Mesothelial cell of epicardium (in vitro differentiated cells): ENCODE results near the gene SPDEF. TPM values are rescaled to one million over a fixed set of nuclear protein-coding genes. Genes with fewer than 3 reads are reported as not detected.

ENCODE experiments used
- DNase-seq, 2 experiments: peaks; one replicate each; pipeline ENCODE4 v3.0.0; 2021; ENCODE audit warnings: low spot score in 2 of 2; ENCODE audit not compliant: unreplicated experiment in 2 of 2
- H3K27ac Mint-ChIP-seq: 2 replicates; pipeline ENCODE4 v1.8.0; 2021; ENCODE audit warnings: mixed read lengths
- H3K27me3 Mint-ChIP-seq: 2 replicates; pipeline ENCODE4 v1.8.0; 2021; ENCODE audit warnings: low read depth, mixed read lengths
- H3K36me3 Mint-ChIP-seq: 2 replicates; pipeline ENCODE4 v1.8.0; 2021; ENCODE audit warnings: mixed read lengths
- H3K4me1 Mint-ChIP-seq: 2 replicates; pipeline ENCODE4 v1.8.0; 2021; ENCODE audit warnings: mixed read lengths
- H3K4me3 Mint-ChIP-seq: 2 replicates; pipeline ENCODE4 v1.8.0; 2021; ENCODE audit warnings: mild to moderate bottlenecking, moderate library complexity, mixed read lengths
- H3K9me3 Mint-ChIP-seq: 2 replicates; pipeline ENCODE4 v1.8.0; 2021; ENCODE audit warnings: mixed read lengths
- total RNA-seq: library from RNA; stranded (reverse); gene quantifications from 3 replicates; pipeline ENCODE4 v1.2.1, GENCODE V29; 2021
- TF ChIP-seq, protein P1 (sequence below): fragments of 200-600 bp; sonication (generic); IDR thresholded peaks from one replicate; pipeline ENCODE4 v1.5.0; 2021; ENCODE audit warnings: antibody characterized with exemption; ENCODE audit not compliant: unreplicated experiment

SPDEF gene
- total RNA-seq, 1 donor from 2014 or later = 0.34 TPM

GRCh38 chr6:34600101-34600500 is 44.0 kb upstream of the SPDEF start:
- Mint-ChIP-seq H3K27ac (no peak overlapping the region), H3K27me3 (no peaks in the 10 kb centered on the region), H3K9me3 (no peaks in the 10 kb centered on the region), H3K36me3 (peaks cover 4% of the 10 kb centered on the region), H3K4me1 (no peaks in the 10 kb centered on the region), H3K4me3 (no peak overlapping the region)
- DNase-seq = no peak
- TF ChIP-seq, protein P1, sequence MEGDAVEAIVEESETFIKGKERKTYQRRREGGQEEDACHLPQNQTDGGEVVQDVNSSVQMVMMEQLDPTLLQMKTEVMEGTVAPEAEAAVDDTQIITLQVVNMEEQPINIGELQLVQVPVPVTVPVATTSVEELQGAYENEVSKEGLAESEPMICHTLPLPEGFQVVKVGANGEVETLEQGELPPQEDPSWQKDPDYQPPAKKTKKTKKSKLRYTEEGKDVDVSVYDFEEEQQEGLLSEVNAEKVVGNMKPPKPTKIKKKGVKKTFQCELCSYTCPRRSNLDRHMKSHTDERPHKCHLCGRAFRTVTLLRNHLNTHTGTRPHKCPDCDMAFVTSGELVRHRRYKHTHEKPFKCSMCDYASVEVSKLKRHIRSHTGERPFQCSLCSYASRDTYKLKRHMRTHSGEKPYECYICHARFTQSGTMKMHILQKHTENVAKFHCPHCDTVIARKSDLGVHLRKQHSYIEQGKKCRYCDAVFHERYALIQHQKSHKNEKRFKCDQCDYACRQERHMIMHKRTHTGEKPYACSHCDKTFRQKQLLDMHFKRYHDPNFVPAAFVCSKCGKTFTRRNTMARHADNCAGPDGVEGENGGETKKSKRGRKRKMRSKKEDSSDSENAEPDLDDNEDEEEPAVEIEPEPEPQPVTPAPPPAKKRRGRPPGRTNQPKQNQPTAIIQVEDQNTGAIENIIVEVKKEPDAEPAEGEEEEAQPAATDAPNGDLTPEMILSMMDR = no peak

GRCh38 chr6:34598712-34599111 is 42.6 kb upstream of the SPDEF start:
- H3K9me3 Mint-ChIP-seq = no peaks in the 10 kb centered on the region
- no peak overlapping the region for H3K4me3 Mint-ChIP-seq
- no peaks in the 10 kb centered on the region for H3K27me3 Mint-ChIP-seq
- H3K4me1 Mint-ChIP-seq = peaks cover 3% of the 10 kb centered on the region
- H3K36me3 Mint-ChIP-seq = no peaks in the 10 kb centered on the region
- DNase-seq = no peak
- H3K27ac Mint-ChIP-seq = no peak overlapping the region
- TF ChIP-seq, protein P1 = no peak

DNA sequence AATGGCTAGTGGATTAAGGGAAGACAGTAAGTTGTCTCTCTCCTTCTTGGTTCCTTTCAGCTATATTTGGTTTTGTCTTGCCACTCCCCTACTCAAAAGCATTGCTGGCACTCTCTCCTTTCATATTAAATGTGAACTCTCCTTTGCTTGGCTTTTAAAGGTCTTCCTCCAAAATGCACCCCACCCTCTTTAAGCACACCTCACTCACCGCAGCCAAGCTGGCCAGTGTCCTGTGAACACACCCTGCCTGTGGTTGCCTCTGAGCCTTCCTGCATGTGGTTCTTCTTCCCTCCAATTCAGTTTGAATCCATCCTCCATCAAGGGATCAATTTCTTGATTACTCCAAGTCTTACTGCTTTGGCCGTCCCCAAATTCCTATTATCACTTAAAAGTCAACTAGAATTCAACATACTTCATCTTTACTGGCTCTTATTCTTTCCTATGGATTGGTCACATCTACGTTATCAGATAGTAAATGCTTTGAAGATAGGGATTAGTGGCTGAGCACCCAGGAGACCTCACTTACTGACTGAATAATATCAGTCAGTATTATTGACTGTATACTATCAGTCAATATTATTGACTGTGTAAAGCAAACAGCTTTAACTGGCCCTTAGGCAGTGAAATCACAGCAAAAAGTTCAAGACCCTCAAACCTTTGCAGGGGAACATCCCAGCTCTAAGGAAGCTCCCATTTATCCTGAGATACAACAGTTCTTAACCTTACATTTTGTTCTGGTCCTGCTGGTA is 41.6 kb upstream of the SPDEF start:
- Mint-ChIP-seq H3K36me3 (no peaks in the 10 kb centered on the region), H3K9me3 (no peaks in the 10 kb centered on the region), H3K4me1 (peaks cover 6% of the 10 kb centered on the region), H3K4me3 (no peak overlapping the region), H3K27me3 (no peaks in the 10 kb centered on the region), H3K27ac (no peak overlapping the region)
- TF ChIP-seq, protein P1 = no peak
- DNase-seq = no peak

GRCh38 chr6:34596798-34597197 is 40.7 kb upstream of the SPDEF start:
- TF ChIP-seq, protein P1 = no peak
- Mint-ChIP-seq H3K27me3 (no peaks in the 10 kb centered on the region), H3K4me1 (peaks cover 6% of the 10 kb centered on the region), H3K9me3 (no peaks in the 10 kb centered on the region), H3K27ac (no peak overlapping the region), H3K36me3 (no peaks in the 10 kb centered on the region), H3K4me3 (no peak overlapping the region)
- no peak for DNase-seq

DNA sequence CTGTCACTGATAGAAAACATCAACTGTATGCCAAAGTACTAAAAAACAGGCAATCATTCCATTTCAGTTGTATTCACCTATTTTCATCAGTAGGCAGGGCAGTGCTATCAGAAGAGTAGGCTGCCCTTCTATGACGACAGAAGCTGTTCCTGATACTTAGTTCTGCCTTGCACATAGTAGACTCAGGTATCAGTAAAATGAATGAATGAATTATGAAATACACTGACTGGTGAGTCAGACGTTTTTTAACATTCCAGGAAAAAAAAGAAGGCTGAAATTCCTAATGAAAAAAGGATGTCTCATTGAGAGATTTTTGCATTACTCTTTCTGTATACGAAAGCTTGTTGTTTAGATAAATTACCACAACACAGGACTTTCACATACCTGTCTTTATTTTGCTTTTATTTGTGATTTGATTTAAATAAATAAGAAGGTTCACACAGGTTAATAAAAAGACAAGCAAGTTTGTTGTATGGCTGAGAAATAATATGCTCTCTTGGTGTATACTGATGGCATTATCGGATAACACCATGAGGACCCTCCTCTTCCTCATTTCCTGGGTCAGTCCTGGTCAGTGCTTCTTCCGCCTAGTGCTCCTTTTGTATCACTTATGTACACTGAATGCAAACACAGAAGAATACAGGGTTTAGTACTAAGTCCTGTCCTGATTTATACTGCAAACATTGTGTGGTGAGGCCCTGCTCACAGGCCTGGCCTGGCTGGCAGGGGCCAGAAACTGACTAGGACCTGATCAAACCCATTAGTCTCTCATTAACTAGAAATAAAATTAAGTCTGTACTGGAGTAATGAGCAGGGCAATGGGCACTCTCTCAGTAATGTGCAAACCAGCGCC is 39.4 kb upstream of the SPDEF start:
- Mint-ChIP-seq H3K27ac (no peak overlapping the region), H3K4me3 (no peak overlapping the region), H3K36me3 (no peaks in the 10 kb centered on the region), H3K9me3 (no peaks in the 10 kb centered on the region), H3K4me1 (peaks cover 6% of the 10 kb centered on the region), H3K27me3 (no peaks in the 10 kb centered on the region)
- TF ChIP-seq, protein P1 = no peak
- no peak for DNase-seq
